ENCODE measurements around the gene PRXL2B. TPM values are rescaled to one million over a fixed set of nuclear protein-coding genes. Genes with fewer than 3 reads are reported as not detected.

The PRXL2B gene
- total and polyA plus RNA-seq, 3 experiments from 2014 or later, result 23.2 to 45.5 (median 41.3) TPM

DNA sequence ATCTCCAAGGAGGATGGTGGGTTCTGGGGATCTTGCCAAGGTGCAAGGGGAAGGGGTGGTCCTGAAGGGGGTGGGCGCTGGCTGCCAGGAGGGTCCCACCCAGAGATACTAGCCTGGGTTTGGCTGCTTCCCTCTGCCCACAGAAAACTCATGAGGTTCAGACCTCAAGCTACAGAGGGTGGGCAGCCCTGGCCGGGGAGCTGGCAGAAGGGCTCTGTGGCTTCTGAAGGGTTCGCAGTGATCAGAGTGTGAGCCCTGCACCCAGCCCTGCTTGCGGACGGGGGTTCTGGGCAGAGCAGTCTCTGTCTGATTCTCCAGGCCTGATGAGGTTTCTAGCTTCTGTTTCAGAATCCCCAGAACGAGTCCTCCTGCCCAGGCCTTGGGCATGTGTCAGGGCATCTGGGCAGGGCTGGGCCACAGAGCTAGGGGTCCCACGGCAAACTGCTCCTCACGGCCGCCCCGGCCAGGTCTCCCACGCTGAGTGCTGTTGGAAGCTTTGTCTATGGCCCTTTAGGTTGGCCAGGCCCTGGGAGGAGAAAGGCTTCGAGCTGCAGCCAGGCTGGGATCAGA lies 46.9 kb downstream of the PRXL2B start:
- no peak for DNase-seq
- Histone ChIP-seq H3K27me3 (ENCODE audit: insufficient read depth, low read length, poor library complexity, severe bottlenecking) (no peaks in the 10 kb centered on the region), H3K9me3 (ENCODE audit: low read length) (no peaks in the 10 kb centered on the region), H3K27ac (ENCODE audit: low read depth, low read length) (no peak overlapping the region), H3K4me3 (ENCODE audit: low read length) (no peak overlapping the region), H3K36me3 (ENCODE audit: insufficient read depth, low read length) (no peaks in the 10 kb centered on the region), H3K4me1 (ENCODE audit: insufficient read depth, low read length) (no peaks in the 10 kb centered on the region)
- H3K4me1 Mint-ChIP-seq, result peaks cover 1 to 12% (median 8%) of the 10 kb centered on the region in 3 donors
- POLR2A ChIA-PET, result interaction anchor here (0.6 kb wide), 1 partner anchor 18 kb away, joined by 4 read pairs; no protein-coding TSS in a partner anchor
- peaks cover 17 to 20% of the 10 kb centered on the region in 2 donors for H3K27me3 Mint-ChIP-seq
- no peak overlapping the region for H3K4me3 Mint-ChIP-seq
- CTCF ChIA-PET, result no interaction called here
- peak overlapping the region in 1 of 8 donors; percentile 47 for H3K27ac Mint-ChIP-seq
- no peaks in the 10 kb centered on the region for H3K36me3 Mint-ChIP-seq
- H3K9me3 Mint-ChIP-seq, result no peaks in the 10 kb centered on the region

DNA sequence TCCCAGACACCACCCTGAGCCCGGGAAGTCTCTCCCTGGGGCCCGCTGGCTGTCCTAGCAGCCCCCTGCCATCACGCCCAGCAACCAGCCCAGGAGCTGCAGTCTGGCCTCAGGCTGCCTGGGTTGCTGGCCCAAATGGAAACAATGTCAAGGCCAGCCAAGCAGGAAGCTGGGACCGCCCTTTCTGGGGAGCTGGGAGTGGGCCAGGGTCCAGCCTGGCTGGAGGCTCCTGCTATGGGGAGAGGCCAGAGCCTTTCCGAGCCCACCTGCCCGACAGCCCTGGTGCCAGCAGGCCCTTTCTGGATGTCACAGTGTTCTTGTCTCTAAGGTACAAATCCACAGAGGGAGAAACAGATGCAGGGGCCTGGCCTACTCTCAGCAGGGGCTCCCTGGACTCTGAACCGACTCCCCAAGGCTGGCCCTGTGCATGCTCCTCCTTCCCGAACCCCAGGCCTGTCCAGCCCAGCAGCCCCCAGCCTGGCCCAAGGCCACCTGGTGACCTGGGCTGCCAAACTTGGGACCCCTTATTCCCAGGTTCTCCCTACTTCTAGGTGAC lies 47.4 kb downstream of the PRXL2B start:
- H3K9me3 Mint-ChIP-seq, result no peaks in the 10 kb centered on the region
- no peak overlapping the region for H3K27ac Mint-ChIP-seq
- no peak for DNase-seq
- no peaks in the 10 kb centered on the region for H3K4me1 ChIP-seq (ENCODE audit: insufficient read depth, low read length)
- no peaks in the 10 kb centered on the region for H3K36me3 ChIP-seq (ENCODE audit: insufficient read depth, low read length)
- peaks cover 17 to 20% of the 10 kb centered on the region in 2 donors for H3K27me3 Mint-ChIP-seq
- POLR2A ChIA-PET, result no interaction called here
- no peak overlapping the region for H3K4me3 ChIP-seq (ENCODE audit: low read length)
- CTCF ChIA-PET, result no interaction called here
- no peaks in the 10 kb centered on the region for H3K27me3 ChIP-seq (ENCODE audit: insufficient read depth, low read length, poor library complexity, severe bottlenecking)
- H3K9me3 ChIP-seq (ENCODE audit: low read length), result no peaks in the 10 kb centered on the region
- H3K27ac ChIP-seq (ENCODE audit: low read depth, low read length), result no peak overlapping the region
- no peaks in the 10 kb centered on the region for H3K36me3 Mint-ChIP-seq
- peaks cover 3 to 12% (median 8%) of the 10 kb centered on the region in 3 donors for H3K4me1 Mint-ChIP-seq
- no peak overlapping the region for H3K4me3 Mint-ChIP-seq

DNA sequence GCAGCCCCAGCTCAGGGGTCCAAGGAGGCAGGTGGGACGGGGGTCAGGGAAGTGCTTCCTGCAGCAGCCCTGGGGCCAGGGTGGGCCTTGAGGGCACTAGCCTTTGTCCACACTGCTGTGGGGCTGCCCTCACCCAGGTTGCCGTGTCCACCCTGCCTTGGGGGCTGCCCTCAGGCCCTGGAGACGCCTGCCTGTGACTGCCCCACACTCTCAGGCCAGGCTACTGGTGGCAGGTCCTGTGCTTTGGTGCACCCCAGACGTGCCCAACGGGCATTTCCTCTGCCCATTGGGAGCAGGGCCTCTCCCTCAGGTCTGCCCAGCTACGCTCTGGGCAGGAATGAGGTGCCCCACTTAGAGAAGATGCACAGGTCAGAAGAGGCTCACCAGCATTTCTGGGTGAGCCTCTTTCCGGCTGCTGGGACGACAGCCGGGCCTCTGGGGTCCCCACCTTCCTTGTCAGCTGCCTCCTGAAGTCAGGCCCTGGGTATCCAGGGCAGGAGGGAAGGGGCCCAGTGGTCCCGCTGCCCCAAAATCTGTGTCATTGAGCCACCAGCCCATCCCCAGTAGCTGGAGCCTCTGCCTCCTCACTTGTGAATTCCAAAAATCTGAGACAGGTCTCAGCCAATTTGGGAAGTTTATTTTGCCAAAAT lies 48.9 kb downstream of the PRXL2B start:
- H3K9me3 Mint-ChIP-seq, result no peaks in the 10 kb centered on the region
- H3K27me3 Mint-ChIP-seq, result peaks cover 10% of the 10 kb centered on the region in 2 donors
- Histone ChIP-seq H3K36me3 (ENCODE audit: insufficient read depth, low read length) (no peaks in the 10 kb centered on the region), H3K27ac (ENCODE audit: low read depth, low read length) (no peak overlapping the region), H3K9me3 (ENCODE audit: low read length) (no peaks in the 10 kb centered on the region), H3K4me1 (ENCODE audit: insufficient read depth, low read length) (no peaks in the 10 kb centered on the region), H3K4me3 (ENCODE audit: low read length) (no peak overlapping the region), H3K27me3 (ENCODE audit: insufficient read depth, low read length, poor library complexity, severe bottlenecking) (no peaks in the 10 kb centered on the region)
- ChIA-PET CTCF (no interaction called here), POLR2A (interaction anchor here (0.6 kb wide), 1 partner anchor 105 kb away, joined by 3 read pairs; the partner anchor contains the start of gene HES5)
- H3K36me3 Mint-ChIP-seq, result no peaks in the 10 kb centered on the region
- no peak overlapping the region for H3K4me3 Mint-ChIP-seq
- peaks cover 3 to 7% (median 4%) of the 10 kb centered on the region in 3 donors for H3K4me1 Mint-ChIP-seq
- H3K27ac Mint-ChIP-seq, result no peak overlapping the region
- no peak for DNase-seq

DNA sequence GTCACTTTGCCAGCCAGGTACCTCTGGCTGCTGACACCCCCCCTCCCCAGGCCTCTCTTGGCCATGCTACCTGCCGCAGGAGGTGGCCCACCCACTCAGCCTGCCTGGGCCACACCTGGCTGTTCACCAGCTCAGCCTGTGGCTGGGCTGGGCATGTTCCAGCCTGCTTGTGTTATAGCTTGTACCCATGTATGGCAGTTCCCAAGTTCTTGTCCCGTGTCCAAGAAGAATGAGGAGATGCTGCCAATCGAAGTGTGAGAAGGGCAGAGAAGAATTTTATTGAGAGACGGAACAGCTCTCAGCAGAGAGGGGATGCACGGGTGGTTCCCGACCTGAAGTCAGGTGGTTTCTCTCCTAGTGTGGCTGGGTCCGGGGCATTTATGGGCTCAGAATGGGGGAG lies 50.2 kb downstream of the PRXL2B start:
- Mint-ChIP-seq H3K4me3 (no peak overlapping the region), H3K9me3 (no peaks in the 10 kb centered on the region), H3K4me1 (peaks cover 0 to 7% (median 4%) of the 10 kb centered on the region in 3 donors), H3K36me3 (no peaks in the 10 kb centered on the region), H3K27me3 (peaks cover 3 to 6% of the 10 kb centered on the region in 2 donors), H3K27ac (peak overlapping the region in 2 of 8 donors; percentile 23 to 71)
- Histone ChIP-seq H3K9me3 (ENCODE audit: low read length) (no peaks in the 10 kb centered on the region), H3K27ac (ENCODE audit: low read depth, low read length) (no peak overlapping the region), H3K4me1 (ENCODE audit: insufficient read depth, low read length) (peaks cover 1% of the 10 kb centered on the region), H3K27me3 (ENCODE audit: insufficient read depth, low read length, poor library complexity, severe bottlenecking) (no peaks in the 10 kb centered on the region), H3K4me3 (ENCODE audit: low read length) (no peak overlapping the region), H3K36me3 (ENCODE audit: insufficient read depth, low read length) (no peaks in the 10 kb centered on the region)
- ChIA-PET POLR2A (no interaction called here), CTCF (no interaction called here)
- DNase-seq, result no peak

DNA sequence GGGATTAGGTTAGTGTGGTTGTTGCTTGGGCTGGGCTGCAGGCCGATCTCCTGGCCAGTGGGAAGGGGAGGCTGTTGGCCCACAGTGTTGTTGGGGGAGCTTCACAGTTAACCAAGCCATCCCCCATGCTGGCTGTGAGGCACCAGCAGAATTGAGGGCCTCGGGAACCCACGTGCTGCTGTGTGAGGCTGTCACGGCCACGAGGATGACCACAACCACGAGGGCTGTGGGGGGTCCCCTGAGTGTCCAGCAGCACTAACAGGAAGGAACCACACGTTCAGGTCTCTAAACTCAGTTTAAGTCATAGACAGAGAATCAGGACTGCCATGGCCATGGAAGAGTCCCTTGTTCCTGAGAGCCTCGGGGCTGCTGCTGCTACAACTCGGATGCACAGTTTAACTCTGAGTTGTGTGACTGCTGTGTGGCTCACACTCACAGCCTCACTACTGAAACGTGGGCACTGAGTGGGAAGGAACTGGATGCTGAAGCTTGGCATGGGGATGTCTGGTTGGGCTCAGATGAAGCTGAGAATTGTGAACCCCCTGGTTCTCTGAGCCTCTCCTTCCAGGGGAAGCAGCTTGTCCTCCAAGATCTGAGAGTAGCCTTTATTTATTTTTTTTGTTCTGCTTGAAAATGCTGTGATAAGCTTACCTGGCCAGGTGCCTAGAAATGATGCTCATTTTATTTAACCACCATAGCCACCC lies 51.0 kb downstream of the PRXL2B start:
- H3K27me3 ChIP-seq (ENCODE audit: insufficient read depth, low read length, poor library complexity, severe bottlenecking), result no peaks in the 10 kb centered on the region
- DNase-seq, result no peak
- H3K36me3 ChIP-seq (ENCODE audit: insufficient read depth, low read length), result no peaks in the 10 kb centered on the region
- Mint-ChIP-seq H3K4me1 (peaks cover 4 to 14% (median 7%) of the 10 kb centered on the region in 3 donors), H3K27me3 (peaks cover 0 to 5% of the 10 kb centered on the region in 2 donors), H3K4me3 (peak overlapping the region in 1 of 7 donors; percentile 31), H3K36me3 (no peaks in the 10 kb centered on the region), H3K27ac (peak overlapping the region in 2 of 8 donors; percentile 71 to 82), H3K9me3 (no peaks in the 10 kb centered on the region)
- H3K27ac ChIP-seq (ENCODE audit: low read depth, low read length), result no peak overlapping the region
- H3K9me3 ChIP-seq (ENCODE audit: low read length), result no peaks in the 10 kb centered on the region
- ChIA-PET CTCF (no interaction called here), POLR2A (no interaction called here)
- no peak overlapping the region for H3K4me3 ChIP-seq (ENCODE audit: low read length)
- H3K4me1 ChIP-seq (ENCODE audit: insufficient read depth, low read length), result peaks cover 8% of the 10 kb centered on the region

DNA sequence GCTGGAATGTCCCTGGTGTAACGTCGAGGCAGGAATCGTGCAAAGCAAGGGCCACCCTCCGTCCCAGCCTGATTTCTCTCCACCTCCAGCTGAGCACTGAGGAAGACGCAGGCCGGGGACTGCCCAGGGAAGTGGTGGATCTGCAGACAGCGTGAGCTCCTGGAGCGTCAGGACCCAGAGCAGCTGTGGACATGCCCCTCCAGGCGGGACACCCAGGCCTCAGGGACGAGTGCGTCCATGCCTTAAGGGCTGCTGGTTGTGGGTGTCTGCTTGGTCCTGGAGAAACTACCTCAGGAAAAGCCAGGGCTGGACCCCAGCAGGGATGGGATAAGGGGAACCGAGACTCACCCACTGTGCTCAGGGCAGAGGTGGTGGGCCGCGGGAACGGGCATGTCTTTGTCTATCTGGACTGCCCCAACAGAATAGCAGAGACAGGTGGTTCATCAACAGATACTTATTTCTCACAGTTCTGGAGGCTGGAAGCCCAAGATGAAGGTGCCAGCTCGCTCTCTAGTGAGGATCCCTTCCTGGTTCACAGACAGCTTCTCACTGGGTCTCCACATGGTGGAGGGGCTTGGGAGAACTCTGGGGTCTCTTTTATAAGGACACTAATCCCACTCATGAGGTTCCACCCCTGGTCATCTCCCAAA lies 52.0 kb downstream of the PRXL2B start:
- peaks cover 0 to 5% of the 10 kb centered on the region in 2 donors for H3K27me3 Mint-ChIP-seq

DNA sequence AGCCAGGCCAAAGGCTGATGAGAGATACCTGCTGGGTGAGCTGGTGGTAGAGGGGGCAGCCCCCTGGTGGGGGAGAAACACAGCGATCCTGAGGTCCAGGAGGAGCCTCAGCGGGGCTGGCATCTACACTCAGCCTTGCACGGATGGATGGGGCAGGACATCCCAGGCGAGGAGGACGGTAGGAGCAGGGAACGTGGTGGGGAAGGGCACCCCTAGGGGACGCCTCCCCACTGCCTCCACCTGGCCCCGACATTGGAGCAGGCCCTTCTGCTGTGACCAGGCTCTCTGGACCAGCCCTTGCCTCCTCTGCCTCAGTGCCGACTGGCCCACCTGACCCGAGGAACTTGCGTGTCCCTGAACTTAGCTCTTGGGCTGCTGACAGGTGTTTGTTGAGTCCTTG lies 52.6 kb downstream of the PRXL2B start:
- Mint-ChIP-seq H3K36me3 (no peaks in the 10 kb centered on the region), H3K27me3 (peaks cover 0 to 5% of the 10 kb centered on the region in 2 donors), H3K27ac (peak overlapping the region in 2 of 8 donors; percentile 71 to 77), H3K9me3 (no peaks in the 10 kb centered on the region), H3K4me3 (peak overlapping the region in 1 of 7 donors; percentile 45), H3K4me1 (peaks cover 7 to 23% (median 9%) of the 10 kb centered on the region in 3 donors)
- H3K36me3 ChIP-seq (ENCODE audit: insufficient read depth, low read length), result no peaks in the 10 kb centered on the region
- no peak overlapping the region for H3K4me3 ChIP-seq (ENCODE audit: low read length)
- H3K27me3 ChIP-seq (ENCODE audit: insufficient read depth, low read length, poor library complexity, severe bottlenecking), result no peaks in the 10 kb centered on the region
- no peaks in the 10 kb centered on the region for H3K9me3 ChIP-seq (ENCODE audit: low read length)
- H3K4me1 ChIP-seq (ENCODE audit: insufficient read depth, low read length), result peaks cover 13% of the 10 kb centered on the region
- POLR2A ChIA-PET, result no interaction called here
- CTCF ChIA-PET, result interaction anchor here (1.2 kb wide), 1 partner anchor 54 kb away, joined by 3 read pairs; no protein-coding TSS in a partner anchor
- no peak overlapping the region for H3K27ac ChIP-seq (ENCODE audit: low read depth, low read length)
- no peak for DNase-seq

More for the DNA sequence above, 52.0 kb downstream of the PRXL2B start:
- Histone ChIP-seq H3K36me3 (ENCODE audit: insufficient read depth, low read length) (no peaks in the 10 kb centered on the region), H3K27ac (ENCODE audit: low read depth, low read length) (no peak overlapping the region), H3K9me3 (ENCODE audit: low read length) (no peaks in the 10 kb centered on the region), H3K4me1 (ENCODE audit: insufficient read depth, low read length) (peaks cover 12% of the 10 kb centered on the region), H3K27me3 (ENCODE audit: insufficient read depth, low read length, poor library complexity, severe bottlenecking) (no peaks in the 10 kb centered on the region), H3K4me3 (ENCODE audit: low read length) (no peak overlapping the region)
- Mint-ChIP-seq H3K36me3 (no peaks in the 10 kb centered on the region), H3K4me3 (peak overlapping the region in 1 of 7 donors; percentile 45), H3K9me3 (no peaks in the 10 kb centered on the region), H3K4me1 (peaks cover 6 to 20% (median 7%) of the 10 kb centered on the region in 3 donors), H3K27ac (peak overlapping the region in 2 of 8 donors; percentile 43 to 71)
- DNase-seq, result no peak
- ChIA-PET CTCF (interaction anchor here (1.2 kb wide), 1 partner anchor 53 kb away, joined by 3 read pairs; no protein-coding TSS in a partner anchor), POLR2A (no interaction called here)
